ENCODE results near the gene KRTAP10-5. TPM values are rescaled to one million over a fixed set of nuclear protein-coding genes. Genes with fewer than 3 reads are reported as not detected.
"Not testable (repeated sequence)": the region's sequence is repeated elsewhere in the genome, so short reads cannot be mapped to it uniquely, and the experiment has no call there.

The KRTAP10-5 gene
- total RNA-seq, 1 donor from 2014 or later, result not detected

DNA sequence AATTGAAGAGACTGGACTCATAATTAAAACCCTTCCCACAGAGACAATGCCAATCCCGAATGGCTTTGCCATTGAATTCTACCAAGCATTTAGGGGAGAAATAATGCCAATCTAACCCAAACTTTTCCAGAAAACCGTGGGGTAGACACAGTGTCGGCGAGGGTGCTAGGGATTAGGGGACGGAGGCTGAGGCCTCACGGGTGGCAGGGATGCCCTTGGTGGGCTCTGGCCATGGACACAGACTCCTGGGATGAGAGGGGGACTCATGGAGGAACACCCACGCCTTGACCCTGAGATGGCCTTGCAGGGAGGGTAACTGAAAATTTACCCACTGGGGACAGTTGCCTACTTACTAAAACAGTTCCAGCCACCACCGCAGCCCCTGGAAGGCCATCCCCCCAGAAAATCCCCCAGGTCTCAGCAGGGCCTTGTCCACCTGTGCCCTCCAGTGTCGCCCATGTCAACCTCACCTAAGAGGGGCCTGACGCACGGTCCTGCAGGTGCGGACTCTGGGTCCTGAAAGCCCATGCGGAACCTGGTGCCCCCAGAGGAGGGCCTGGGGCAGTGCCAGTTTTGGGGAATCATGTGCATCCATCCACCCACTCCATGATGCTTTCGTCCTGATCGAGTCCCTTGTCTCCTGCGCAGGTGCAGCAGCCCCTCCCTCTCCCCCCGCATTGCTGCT is 1.9 kb downstream of the KRTAP10-5 start:
- H3K4me3 ChIP-seq (ENCODE audit: low read depth, low read length), result no peak overlapping the region
- TF ChIP-seq, protein P1, sequence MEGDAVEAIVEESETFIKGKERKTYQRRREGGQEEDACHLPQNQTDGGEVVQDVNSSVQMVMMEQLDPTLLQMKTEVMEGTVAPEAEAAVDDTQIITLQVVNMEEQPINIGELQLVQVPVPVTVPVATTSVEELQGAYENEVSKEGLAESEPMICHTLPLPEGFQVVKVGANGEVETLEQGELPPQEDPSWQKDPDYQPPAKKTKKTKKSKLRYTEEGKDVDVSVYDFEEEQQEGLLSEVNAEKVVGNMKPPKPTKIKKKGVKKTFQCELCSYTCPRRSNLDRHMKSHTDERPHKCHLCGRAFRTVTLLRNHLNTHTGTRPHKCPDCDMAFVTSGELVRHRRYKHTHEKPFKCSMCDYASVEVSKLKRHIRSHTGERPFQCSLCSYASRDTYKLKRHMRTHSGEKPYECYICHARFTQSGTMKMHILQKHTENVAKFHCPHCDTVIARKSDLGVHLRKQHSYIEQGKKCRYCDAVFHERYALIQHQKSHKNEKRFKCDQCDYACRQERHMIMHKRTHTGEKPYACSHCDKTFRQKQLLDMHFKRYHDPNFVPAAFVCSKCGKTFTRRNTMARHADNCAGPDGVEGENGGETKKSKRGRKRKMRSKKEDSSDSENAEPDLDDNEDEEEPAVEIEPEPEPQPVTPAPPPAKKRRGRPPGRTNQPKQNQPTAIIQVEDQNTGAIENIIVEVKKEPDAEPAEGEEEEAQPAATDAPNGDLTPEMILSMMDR (conservative IDR thresholded peaks at IDR 0.05; ENCODE audit: low read depth, low read length), result no peak
- no peak for DNase-seq (ENCODE audit: low read depth)

DNA sequence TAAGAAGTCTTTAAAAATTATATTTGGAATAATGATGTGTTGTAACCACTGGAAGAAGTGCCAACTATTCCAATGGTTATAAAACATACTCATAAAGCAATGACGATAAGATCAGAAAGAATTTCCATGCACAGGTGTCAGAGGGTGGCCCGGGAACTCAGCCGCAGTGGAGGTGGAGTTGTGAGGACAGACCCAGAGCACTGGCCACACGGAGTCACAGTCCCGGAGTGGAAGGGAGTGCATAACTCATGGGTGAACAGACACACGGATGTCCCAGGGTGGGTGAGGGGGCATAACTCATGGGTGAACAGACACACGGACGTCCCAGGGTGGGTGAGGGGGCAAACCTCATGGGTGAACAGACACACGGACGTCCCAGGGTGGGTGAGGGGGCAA is 4.4 kb downstream of the KRTAP10-5 start:
- no peak for DNase-seq (ENCODE audit: low read depth)
- H3K4me3 ChIP-seq (ENCODE audit: low read depth, low read length), result no peak overlapping the region
- TF ChIP-seq, protein P1 (conservative IDR thresholded peaks at IDR 0.05; ENCODE audit: low read depth, low read length), result no peak

DNA sequence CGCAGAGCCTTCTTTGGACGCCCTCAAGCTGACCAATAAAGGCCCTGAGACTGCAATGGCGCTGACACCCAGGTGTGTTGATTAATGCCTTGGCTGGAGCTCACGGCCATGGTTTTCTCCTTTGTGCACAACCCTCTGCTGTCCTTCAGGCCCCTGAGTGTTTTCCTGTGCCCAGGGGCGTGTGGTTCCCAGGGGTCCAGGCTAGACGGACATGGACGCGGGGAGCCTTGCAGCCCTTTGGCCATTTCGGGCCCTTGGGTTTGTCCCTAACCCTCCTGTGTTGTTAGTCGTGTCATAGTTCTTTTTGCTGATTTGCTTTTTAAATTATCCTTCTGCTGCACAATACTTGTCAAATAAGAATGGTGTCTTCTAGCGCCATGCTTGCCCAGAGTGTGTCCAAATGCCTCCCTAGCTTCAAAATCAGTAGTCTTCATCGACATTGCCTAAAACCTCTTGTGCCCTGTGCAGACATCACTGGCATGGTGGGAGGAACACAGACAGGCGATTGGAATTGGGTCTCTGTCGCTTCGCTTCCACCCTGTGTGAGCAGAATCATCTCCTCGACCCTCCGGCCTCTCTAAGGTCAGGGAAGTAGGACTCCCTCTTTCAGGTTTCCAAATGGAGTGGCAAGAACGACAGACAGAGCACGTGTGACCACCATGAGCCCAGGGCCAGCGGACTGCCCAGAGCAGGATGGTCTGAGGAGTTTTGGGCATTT is 4.9 kb downstream of the KRTAP10-5 start:
- TF ChIP-seq, protein P1 (conservative IDR thresholded peaks at IDR 0.05; ENCODE audit: low read depth, low read length), result no peak

DNA sequence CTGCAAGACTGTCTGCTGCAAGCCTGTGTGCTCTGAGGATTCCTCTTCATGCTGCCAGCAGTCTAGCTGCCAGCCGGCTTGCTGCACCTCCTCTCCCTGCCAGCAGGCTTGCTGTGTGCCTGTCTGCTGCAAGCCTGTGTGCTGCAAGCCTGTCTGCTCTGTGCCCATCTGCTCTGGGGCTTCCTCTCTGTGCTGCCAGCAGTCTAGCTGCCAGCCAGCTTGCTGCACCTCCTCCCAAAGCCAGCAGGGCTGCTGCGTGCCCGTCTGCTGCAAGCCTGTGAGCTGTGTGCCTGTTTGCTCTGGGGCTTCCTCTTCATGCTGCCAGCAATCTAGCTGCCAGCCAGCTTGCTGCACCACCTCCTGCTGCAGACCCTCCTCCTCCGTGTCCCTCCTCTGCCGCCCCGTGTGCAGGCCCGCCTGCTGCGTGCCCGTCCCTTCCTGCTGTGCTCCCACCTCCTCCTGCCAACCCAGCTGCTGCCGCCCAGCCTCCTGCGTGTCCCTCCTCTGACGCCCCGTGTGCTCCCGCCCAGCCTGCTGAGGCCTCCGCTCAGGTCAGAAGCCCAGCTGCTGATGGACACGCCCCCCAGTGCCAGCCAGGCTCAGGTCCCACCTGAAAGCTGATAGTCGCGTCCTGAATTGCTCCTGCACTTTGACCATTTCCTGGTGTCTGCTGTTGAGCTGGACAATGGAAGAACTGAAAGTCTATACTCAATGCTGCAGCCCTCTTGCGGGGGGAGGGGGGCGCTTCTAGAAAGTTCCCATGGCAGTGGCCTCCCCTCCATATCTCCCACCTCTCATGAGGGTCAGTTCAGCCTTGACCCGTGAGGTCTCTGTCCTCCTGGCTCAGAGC is 5.7 kb downstream of the KRTAP10-5 start:
- H3K4me3 ChIP-seq (ENCODE audit: low read depth, low read length), result no peak overlapping the region
- TF ChIP-seq, protein P1 (conservative IDR thresholded peaks at IDR 0.05; ENCODE audit: low read depth, low read length), result no peak
- no peak for DNase-seq (ENCODE audit: low read depth)

More for the DNA sequence above, 4.9 kb downstream of the KRTAP10-5 start:
- H3K4me3 ChIP-seq (ENCODE audit: low read depth, low read length), result no peak overlapping the region
- no peak for DNase-seq (ENCODE audit: low read depth)

DNA sequence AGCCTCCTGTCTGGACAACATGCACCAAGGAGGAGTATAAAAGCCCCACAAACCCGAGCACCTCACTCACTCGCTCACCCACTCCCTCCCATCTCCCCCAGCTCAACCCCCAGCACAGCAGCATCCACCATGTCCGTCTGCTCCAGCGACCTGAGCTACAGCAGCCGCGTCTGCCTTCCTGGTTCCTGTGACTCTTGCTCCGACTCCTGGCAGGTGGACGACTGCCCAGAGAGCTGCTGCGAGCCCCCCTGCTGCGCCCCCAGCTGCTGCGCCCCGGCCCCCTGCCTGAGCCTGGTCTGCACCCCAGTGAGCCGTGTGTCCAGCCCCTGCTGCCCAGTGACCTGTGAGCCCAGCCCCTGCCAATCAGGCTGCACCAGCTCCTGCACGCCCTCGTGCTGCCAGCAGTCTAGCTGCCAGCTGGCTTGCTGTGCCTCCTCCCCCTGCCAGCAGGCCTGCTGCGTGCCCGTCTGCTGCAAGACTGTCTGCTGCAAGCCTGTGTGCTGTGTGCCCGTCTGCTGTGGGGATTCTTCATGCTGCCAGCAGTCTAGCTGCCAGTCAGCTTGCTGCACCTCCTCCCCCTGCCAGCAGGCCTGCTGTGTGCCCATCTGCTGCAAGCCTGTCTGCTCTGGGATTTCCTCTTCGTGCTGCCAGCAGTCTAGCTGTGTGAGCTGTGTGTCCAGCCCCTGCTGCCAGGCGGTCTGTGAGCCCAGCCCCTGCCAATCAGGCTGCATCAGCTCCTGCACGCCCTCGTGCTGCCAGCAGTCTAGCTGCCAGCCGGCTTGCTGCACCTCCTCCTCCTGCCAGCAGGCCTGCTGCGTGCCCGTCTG is 6.6 kb downstream of the KRTAP10-5 start, which contains the start of gene KRTAP10-4:
Gene KRTAP10-4 (plus strand): TSS at position 100 of the 827 bp plus-strand sequence. CDS start 30 bp downstream, at position 130.
- not testable (repeated sequence) for H3K4me3 ChIP-seq (ENCODE audit: low read depth, low read length); DNase-seq (ENCODE audit: low read depth)

DNA sequence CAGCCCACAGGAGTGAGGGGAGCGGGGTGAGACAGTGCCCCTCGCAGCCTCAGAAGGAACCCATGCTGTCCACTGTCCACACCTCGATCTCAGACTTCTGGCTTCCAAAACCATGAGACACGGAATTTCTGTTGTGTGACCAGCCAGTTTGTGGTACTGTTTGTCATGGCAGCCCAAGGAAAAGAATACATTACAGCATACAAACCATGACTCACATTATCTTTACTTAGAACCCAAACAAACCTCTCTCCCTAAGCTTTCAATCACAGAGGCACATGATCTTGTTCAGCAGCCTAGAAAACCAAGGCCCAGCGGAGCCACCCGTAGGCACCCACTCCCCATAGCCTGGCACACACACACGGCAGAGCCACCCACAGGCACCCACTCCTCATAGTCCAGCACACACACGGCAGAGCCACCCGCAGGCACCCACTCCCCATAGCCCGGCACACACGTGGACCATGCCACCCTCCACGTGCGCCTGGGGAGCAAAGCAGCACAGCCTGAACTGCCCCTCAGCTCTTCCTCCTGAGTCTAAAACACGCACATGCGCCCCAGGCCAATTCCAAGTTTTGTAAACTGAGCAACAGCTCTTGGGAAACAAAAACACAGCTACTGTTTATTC is 7.3 kb downstream of the KRTAP10-5 start:
- DNase-seq (ENCODE audit: low read depth), result no peak
- no peak overlapping the region for H3K4me3 ChIP-seq (ENCODE audit: low read depth, low read length)
- TF ChIP-seq, protein P1 (conservative IDR thresholded peaks at IDR 0.05; ENCODE audit: low read depth, low read length), result no peak
